Astrocyte (in vitro differentiated cells and primary cell): ENCODE measurements around the gene PIM3. TPM values are rescaled to one million over a fixed set of nuclear protein-coding genes. Genes with fewer than 3 reads are reported as not detected.

Source experiments
- DNase-seq: peaks from one replicate; pipeline ENCODE4 v3.0.0-alpha.2; 2010; ENCODE audit warnings: low read depth
- FAIRE-seq: peaks from 2 replicates; lab custom pipeline; 2011; peaks lifted over from hg19 to GRCh38; lab: Jason Lieb, UNC
- H2AFZ ChIP-seq: 2 replicates; pipeline ENCODE4 v1.6.0; 2012; ENCODE audit warnings: low read depth, low read length, inconsistent platforms
- H3K27ac ChIP-seq: 2 replicates; pipeline ENCODE4 v1.5.1; 2011; ENCODE audit warnings: low read depth, low read length, inconsistent platforms
- H3K27me3 ChIP-seq: 2 replicates; pipeline ENCODE4 v1.6.0; 2011; ENCODE audit warnings: low read length, inconsistent platforms; ENCODE audit not compliant: insufficient read depth
- H3K36me3 ChIP-seq: 2 replicates; pipeline ENCODE4 v1.5.1; 2011; ENCODE audit warnings: low read length, inconsistent platforms; ENCODE audit not compliant: insufficient read depth
- H3K4me1 ChIP-seq: 2 replicates; pipeline ENCODE4 v1.5.1; 2011; ENCODE audit warnings: low read length, inconsistent platforms; ENCODE audit not compliant: insufficient read depth
- H3K4me2 ChIP-seq: 2 replicates; pipeline ENCODE4 v1.6.0; 2012; ENCODE audit warnings: low read length, inconsistent platforms
- H3K4me3 ChIP-seq: 2 replicates; pipeline ENCODE4 v1.5.1; 2011; ENCODE audit warnings: low read depth, mild to moderate bottlenecking, low read length, inconsistent platforms; ENCODE audit not compliant: insufficient read depth
- H3K79me2 ChIP-seq: 2 replicates; pipeline ENCODE4 v1.6.0; 2012; ENCODE audit warnings: mild to moderate bottlenecking, low read length, inconsistent platforms; ENCODE audit not compliant: insufficient read depth
- H3K9ac ChIP-seq: 2 replicates; pipeline ENCODE4 v1.6.0; 2012; ENCODE audit warnings: mild to moderate bottlenecking, low read length, inconsistent platforms
- H3K9me3 ChIP-seq: 2 replicates; pipeline ENCODE4 v1.5.1; 2012; ENCODE audit warnings: low read depth, mild to moderate bottlenecking, low read length, inconsistent platforms; ENCODE audit not compliant: insufficient read depth
- H4K20me1 ChIP-seq: 2 replicates; pipeline ENCODE4 v1.6.0; 2012; ENCODE audit warnings: low read length, inconsistent platforms; ENCODE audit not compliant: insufficient read depth
- H3K27ac Mint-ChIP-seq: one replicate; pipeline ENCODE4 v1.8.0; 2021; ENCODE audit warnings: mild to moderate bottlenecking, mixed read lengths; ENCODE audit not compliant: unreplicated experiment
- H3K27me3 Mint-ChIP-seq: one replicate; pipeline ENCODE4 v1.8.0; 2021; ENCODE audit warnings: low read depth, mixed read lengths; ENCODE audit not compliant: unreplicated experiment
- H3K36me3 Mint-ChIP-seq: one replicate; pipeline ENCODE4 v1.8.0; 2021; ENCODE audit warnings: low read depth, mixed read lengths; ENCODE audit not compliant: unreplicated experiment
- H3K4me1 Mint-ChIP-seq: one replicate; pipeline ENCODE4 v1.8.0; 2021; ENCODE audit warnings: low read depth, mixed read lengths; ENCODE audit not compliant: unreplicated experiment
- H3K4me3 Mint-ChIP-seq: one replicate; pipeline ENCODE4 v1.8.0; 2021; ENCODE audit warnings: mild to moderate bottlenecking, moderate library complexity, mixed read lengths; ENCODE audit not compliant: unreplicated experiment
- H3K9me3 Mint-ChIP-seq: one replicate; pipeline ENCODE4 v1.8.0; 2021; ENCODE audit warnings: mild to moderate bottlenecking, mixed read lengths; ENCODE audit not compliant: unreplicated experiment
- CTCF ChIP-seq: IDR thresholded peaks from 2 replicates; pipeline ENCODE4 v1.5.1; 2011; ENCODE audit warnings: low read depth, mild to moderate bottlenecking, inconsistent platforms, low read length, moderate library complexity; ENCODE audit not compliant: insufficient read depth
- EZH2 ChIP-seq: IDR thresholded peaks from 2 replicates; pipeline ENCODE4 v1.6.1; 2012; ENCODE audit warnings: mild to moderate bottlenecking, low read length, inconsistent platforms; ENCODE audit not compliant: insufficient read depth
- microRNA-seq: library from miRNA; unstranded; fragments of <30 nt; microRNA quantifications from one replicate; pipeline ENCODE4 v1.2.0, GENCODE V29; 2020
- total RNA-seq: library from RNA; stranded (reverse); gene quantifications from 2 replicates; pipeline ENCODE4 v1.2.1, GENCODE V29; 2021

PIM3 gene
- total RNA-seq, 1 donor from 2014 or later: 15.5 TPM

- Histone ChIP-seq H3K9me3 (no peaks in the 10 kb centered on the region), H2AFZ (no peak overlapping the region), H4K20me1 (no peaks in the 10 kb centered on the region), H3K4me3 (no peak overlapping the region), H3K79me2 (no peaks in the 10 kb centered on the region), H3K9ac (no peak overlapping the region), H3K27ac (no peak overlapping the region), H3K4me2 (no peak overlapping the region), H3K4me1 (peaks cover under 1% of the 10 kb centered on the region), H3K36me3 (no peaks in the 10 kb centered on the region), H3K27me3 (peaks cover 41% of the 10 kb centered on the region)
- Mint-ChIP-seq H3K9me3 (peaks cover 2% of the 10 kb centered on the region), H3K4me3 (no peak overlapping the region), H3K36me3 (no peaks in the 10 kb centered on the region), H3K4me1 (no peaks in the 10 kb centered on the region), H3K27me3 (peaks cover 34% of the 10 kb centered on the region), H3K27ac (no peak overlapping the region)
- TF ChIP-seq EZH2 (peak; percentile 34), CTCF (no peak)
- no peak for DNase-seq
- FAIRE-seq: no peak
Observed at GRCh38 chr22:50011447-50012210, 51.1 kb downstream of the PIM3 start.

GRCh38 chr22:50012211-50013181 is 51.9 kb downstream of the PIM3 start, which contains the start of gene IL17REL:
Gene IL17REL (minus strand): TSS chr22:50012765. CDS start chr22:50012646, 119 bp downstream.
- Histone ChIP-seq H3K4me1 (peaks cover 7% of the 10 kb centered on the region), H2AFZ (no peak within 1 kb of the TSS), H3K36me3 (no peaks in the 10 kb centered on the region), H3K79me2 (no peaks in the 10 kb centered on the region), H3K27me3 (peaks cover 41% of the 10 kb centered on the region), H3K4me2 (no peak within 1 kb of the TSS), H4K20me1 (no peaks in the 10 kb centered on the region), H3K9me3 (no peaks in the 10 kb centered on the region), H3K9ac (no peak within 1 kb of the TSS), H3K4me3 (no peak within 1 kb of the TSS), H3K27ac (no peak within 1 kb of the TSS)
- Mint-ChIP-seq H3K36me3 (no peaks in the 10 kb centered on the region), H3K27me3 (peaks cover 36% of the 10 kb centered on the region), H3K27ac (no peak within 1 kb of the TSS), H3K4me3 (no peak within 1 kb of the TSS), H3K4me1 (no peaks in the 10 kb centered on the region), H3K9me3 (peaks cover 2% of the 10 kb centered on the region)
- DNase-seq (no peak), FAIRE-seq (no peak)
- TF ChIP-seq EZH2 (no peak), CTCF (no peak)

Small RNA genes lying within 50 kb of the gene (microRNA-seq; reads per million reads assigned to microRNA genes)
- 0.82 reads per million for gene MIR6821

Other genes with a start within 250 kb of the PIM3 start
- gene BRD1, start 132.9 kb upstream of the PIM3 start, total RNA-seq: 30.0 and 32.4 TPM in 2 replicates
- 21.0 and 22.7 TPM in 2 replicates for gene ZBED4, start 106.9 kb upstream of the PIM3 start, total RNA-seq
- gene ALG12, start 42.3 kb upstream of the PIM3 start, total RNA-seq: 23.8 and 26.2 TPM in 2 replicates
- 49.6 and 58.2 TPM in 2 replicates for gene CRELD2, start 42.1 kb upstream of the PIM3 start, total RNA-seq
- not detected in 2 replicates for gene IL17REL, start 52.0 kb downstream of the PIM3 start, total RNA-seq
- not detected in 2 replicates for gene TTLL8, start 97.5 kb downstream of the PIM3 start, total RNA-seq
- 0.09 and 0.70 TPM in 2 replicates for gene MLC1, start 124.7 kb downstream of the PIM3 start, total RNA-seq
- gene MOV10L1, start 129.2 kb downstream of the PIM3 start, total RNA-seq: 0.61 and 0.62 TPM in 2 replicates
- gene PANX2, start 210.0 kb downstream of the PIM3 start, total RNA-seq: 2.3 and 2.8 TPM in 2 replicates
- 34.0 and 35.7 TPM in 2 replicates for gene TRABD, start 225.1 kb downstream of the PIM3 start, total RNA-seq
- 16.9 and 18.5 TPM in 2 replicates for gene SELENOO, start 240.2 kb downstream of the PIM3 start, total RNA-seq